Activated CD8-positive, alpha-beta T cell treated with anti-CD3 and anti-CD28 coated beads for 36 hours (primary cell): Measurements from ENCODE around the gene FYN. TPM values are rescaled to one million over a fixed set of nuclear protein-coding genes. Genes with fewer than 3 reads are reported as not detected.

ENCODE experiments used
- ATAC-seq: fragments of 200-7000 bp; cut with Tn5 transposase; one replicate; pipeline ENCODE4 v1.10.0; 2021; ENCODE audit warnings: mild to moderate bottlenecking, moderate library complexity
- CTCF ChIA-PET: fragments of 350-600 bp; sonication (Branson Sonifier 250); formaldehyde crosslinking; loops from one replicate; lab custom pipeline; 2021; ENCODE audit warnings: antibody characterized with exemption; lab: Charles Lee
- POLR2A ChIA-PET: fragments of 350-600 bp; sonication (Branson Sonifier 250); formaldehyde crosslinking; loops from one replicate; lab custom pipeline; 2021; ENCODE audit warnings: antibody characterized with exemption; lab: Charles Lee
- DNase-seq: peaks from one replicate; pipeline ENCODE4 v3.0.0-alpha.2; 2020
- H3K27ac Mint-ChIP-seq: one replicate; pipeline ENCODE4 v1.8.0; 2021; ENCODE audit warnings: mild to moderate bottlenecking, mixed read lengths
- H3K27me3 Mint-ChIP-seq: one replicate; pipeline ENCODE4 v1.8.0; 2021; ENCODE audit warnings: mixed read lengths
- H3K36me3 Mint-ChIP-seq: one replicate; pipeline ENCODE4 v1.8.0; 2021; ENCODE audit warnings: low read depth, mixed read lengths
- H3K4me1 Mint-ChIP-seq: one replicate; pipeline ENCODE4 v1.8.0; 2021; ENCODE audit warnings: low read depth, mixed read lengths
- H3K4me3 Mint-ChIP-seq: one replicate; pipeline ENCODE4 v1.8.0; 2021; ENCODE audit warnings: mild to moderate bottlenecking, moderate library complexity, mixed read lengths
- H3K9me3 Mint-ChIP-seq: one replicate; pipeline ENCODE4 v1.8.0; 2021; ENCODE audit warnings: mixed read lengths
- CTCF ChIP-seq: fragments of 200-600 bp; IDR thresholded peaks from one replicate; pipeline ENCODE4 v1.8.0; 2022; ENCODE audit warnings: antibody characterized with exemption, mild to moderate bottlenecking
- intact Hi-C: fragments of 100-400 bp; cut with micrococcal nuclease; formaldehyde crosslinking; loops from one replicate; pipeline ENCODE4 v1.10.0; 2022
- total RNA-seq, 2 experiments: library from RNA; stranded (reverse); gene quantifications; one replicate each; pipeline ENCODE4 v1.2.3, GENCODE V29; 2021

Gene FYN
- total RNA-seq, 2 experiments from 2014 or later = 384 to 386 TPM

DNA sequence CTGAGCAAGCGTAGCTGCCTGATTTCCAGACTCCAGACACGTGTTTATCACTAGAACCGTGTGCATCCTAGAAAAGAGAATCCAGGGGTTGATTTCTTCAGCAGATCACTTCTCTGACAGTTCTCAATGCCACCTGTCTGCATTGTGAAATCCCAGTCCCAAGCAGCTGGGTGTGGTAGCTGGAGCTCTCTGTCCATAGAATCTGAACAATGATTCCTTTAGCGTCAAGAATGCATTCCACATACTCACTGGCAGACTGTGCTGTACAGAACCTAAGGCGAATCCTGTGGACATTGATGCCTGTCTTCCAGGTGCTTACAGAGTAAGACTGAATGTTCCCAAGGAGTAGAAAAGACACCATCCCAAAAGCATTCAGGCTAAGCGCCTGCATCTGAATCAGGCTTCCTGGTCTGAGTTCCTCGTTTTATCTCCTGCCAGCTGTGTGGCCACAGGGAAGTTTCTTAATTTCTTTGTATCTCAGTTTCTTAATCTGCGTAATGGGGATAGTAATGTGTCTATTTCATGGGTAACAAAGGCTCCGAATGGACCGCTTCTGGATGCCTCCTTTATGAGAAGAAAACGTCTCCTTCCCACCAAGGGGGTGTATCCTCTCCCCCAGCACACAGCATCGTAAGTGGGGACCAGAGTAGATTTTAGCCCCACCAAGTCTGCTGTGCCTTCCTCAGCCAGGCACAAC lies 257.2 kb downstream of the FYN start:
- intact Hi-C loops = no loop called here
- TF ChIP-seq CTCF = no peak
- Mint-ChIP-seq H3K27ac (no peak overlapping the region), H3K4me1 (no peaks in the 10 kb centered on the region), H3K9me3 (peaks cover 3% of the 10 kb centered on the region), H3K4me3 (no peak overlapping the region), H3K27me3 (peaks cover 18% of the 10 kb centered on the region), H3K36me3 (peaks cover 4% of the 10 kb centered on the region)
- ATAC-seq (no peak), DNase-seq (no peak)
- ChIA-PET CTCF (interaction anchor here (1.0 kb wide), 1 partner anchor 9 kb away, joined by 3 read pairs; no protein-coding TSS in a partner anchor), POLR2A (no interaction called here)

DNA sequence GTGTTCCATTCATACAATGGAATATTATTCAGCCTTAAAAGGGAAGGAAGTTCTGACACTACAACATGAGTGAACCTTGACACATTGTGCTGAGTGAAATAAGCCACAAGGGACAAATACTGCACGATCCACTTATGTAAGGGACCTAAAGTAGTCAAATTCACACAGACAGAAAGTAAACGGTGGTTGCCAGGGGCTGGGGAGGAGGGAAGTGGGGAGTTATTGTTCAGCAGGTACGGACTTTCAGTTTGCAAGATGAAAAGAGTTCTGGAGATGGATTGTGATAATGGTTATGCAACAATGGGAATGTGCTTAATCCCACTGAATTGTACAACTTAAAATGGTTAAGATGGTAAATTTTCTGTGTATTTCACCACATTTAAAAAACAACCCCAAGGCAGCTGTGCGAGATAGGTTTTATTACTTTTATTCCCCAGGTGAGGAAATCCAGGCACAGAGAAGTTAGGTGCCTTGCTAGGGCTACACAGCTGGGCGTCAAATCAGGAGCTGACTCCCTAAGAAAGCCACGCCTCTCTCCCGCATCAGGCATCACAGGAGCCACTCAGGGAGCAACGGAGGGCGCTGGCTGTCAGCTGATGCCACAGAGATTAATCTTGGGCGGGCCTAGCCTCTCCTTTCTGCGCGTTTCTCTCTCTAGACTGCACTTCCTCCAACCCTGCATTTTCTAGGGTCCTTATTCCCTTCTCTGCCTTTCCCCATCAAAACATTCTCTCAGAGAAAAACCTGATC lies 258.2 kb downstream of the FYN start:
- H3K4me3 Mint-ChIP-seq = no peak overlapping the region
- intact Hi-C loops = no loop called here
- H3K27ac Mint-ChIP-seq = no peak overlapping the region
- DNase-seq (no peak), ATAC-seq (no peak)
- POLR2A ChIA-PET = interaction anchor here (0.7 kb wide), 1 partner anchor 9 kb away, joined by 3 read pairs; no protein-coding TSS in a partner anchor
- no peak for TF ChIP-seq CTCF
- H3K4me1 Mint-ChIP-seq = no peaks in the 10 kb centered on the region
- CTCF ChIA-PET = interaction anchor here (1.0 kb wide), 1 partner anchor 8 kb away, joined by 3 read pairs; no protein-coding TSS in a partner anchor
- peaks cover 16% of the 10 kb centered on the region for H3K27me3 Mint-ChIP-seq
- H3K9me3 Mint-ChIP-seq = peaks cover 3% of the 10 kb centered on the region
- H3K36me3 Mint-ChIP-seq = peaks cover 4% of the 10 kb centered on the region

DNA sequence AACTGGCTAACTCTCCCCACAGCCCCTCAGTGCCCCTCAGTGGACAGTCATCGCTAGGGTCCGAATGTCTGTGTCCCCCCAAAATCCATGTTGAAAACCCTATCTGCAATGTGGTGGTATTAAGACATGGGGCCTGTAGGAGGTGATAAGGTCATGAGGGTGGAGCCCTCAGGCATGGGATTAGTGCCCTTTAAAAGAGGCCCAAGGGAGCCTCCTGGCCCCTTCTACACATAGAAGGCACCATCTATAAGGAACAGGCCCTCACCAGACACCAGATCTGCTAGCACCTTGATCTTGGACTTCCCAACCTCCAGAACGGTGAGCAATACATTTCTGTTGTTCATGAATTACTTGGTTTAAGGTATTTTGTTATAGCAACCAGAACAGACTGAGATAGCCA lies 260.9 kb downstream of the FYN start:
- Mint-ChIP-seq H3K4me1 (no peaks in the 10 kb centered on the region), H3K9me3 (peaks cover 3% of the 10 kb centered on the region), H3K4me3 (no peak overlapping the region), H3K27me3 (peaks cover 16% of the 10 kb centered on the region), H3K27ac (no peak overlapping the region), H3K36me3 (peaks cover 4% of the 10 kb centered on the region)
- ChIA-PET POLR2A (interaction anchor here (1.4 kb wide), 1 partner anchor 15 kb away, joined by 3 read pairs; no protein-coding TSS in a partner anchor), CTCF (no interaction called here)
- intact Hi-C loops = no loop called here
- no peak for ATAC-seq
- DNase-seq = no peak
- no peak for TF ChIP-seq CTCF

- TF ChIP-seq CTCF = no peak
- H3K27me3 Mint-ChIP-seq = peaks cover 11% of the 10 kb centered on the region
- H3K36me3 Mint-ChIP-seq = peaks cover 4% of the 10 kb centered on the region
- ATAC-seq = no peak
- POLR2A ChIA-PET = no interaction called here
- CTCF ChIA-PET = no interaction called here
- peaks cover 3% of the 10 kb centered on the region for H3K9me3 Mint-ChIP-seq
- DNase-seq = no peak
- no peak overlapping the region for H3K4me3 Mint-ChIP-seq
- H3K27ac Mint-ChIP-seq = no peak overlapping the region
- H3K4me1 Mint-ChIP-seq = peaks cover 8% of the 10 kb centered on the region
- intact Hi-C loops = no loop called here
Observed at GRCh38 chr6:111610548-111611172, 262.6 kb downstream of the FYN start.

Other genes with a start within 250 kb of the FYN start
- not detected for gene CCN6, start 180.7 kb upstream of the FYN start, total RNA-seq
- 10 to 100 TPM; 38.7 to 39.1 TPM for gene TUBE1, start 214.0 kb upstream of the FYN start, total RNA-seq
- 10 to 100 TPM in 1 of 2 experiments, 1 to 10 TPM in 1; 7.6 to 10.2 TPM for gene FAM229B, start 214.1 kb upstream of the FYN start, total RNA-seq